ENCODE results near the gene CD36. TPM values are rescaled to one million over a fixed set of nuclear protein-coding genes. Genes with fewer than 3 reads are reported as not detected.

The CD36 gene
- total RNA-seq, 1 donor from 2014 or later = 171 TPM

- no peak for DNase-seq
Observed at GRCh38 chr7:80629023-80629422, 9.4 kb upstream of the CD36 start.

GRCh38 chr7:80630608-80631405 is 7.6 kb upstream of the CD36 start:
- no peak for DNase-seq

- no peak for DNase-seq
Observed at GRCh38 chr7:80631421-80631820, 7.0 kb upstream of the CD36 start.

GRCh38 chr7:80632139-80632538 is 6.3 kb upstream of the CD36 start:
- no peak for DNase-seq

- no peak for DNase-seq
Observed at GRCh38 chr7:80632819-80633218, 5.6 kb upstream of the CD36 start.

GRCh38 chr7:80634505-80634904 is 3.9 kb upstream of the CD36 start:
- no peak for DNase-seq

GRCh38 chr7:80635533-80635932 is 2.9 kb upstream of the CD36 start:
- no peak for DNase-seq

GRCh38 chr7:80635998-80636397 is 2.4 kb upstream of the CD36 start:
- no peak for DNase-seq

- DNase-seq = no peak
Observed at GRCh38 chr7:80636709-80637108, 1.7 kb upstream of the CD36 start.

- DNase-seq = no peak
Observed at GRCh38 chr7:80637454-80637853, 988 bp upstream of the CD36 start.

GRCh38 chr7:80639011-80639410 is 569 bp downstream of the CD36 start:
- DNase-seq = no peak

- no peak for DNase-seq
Observed at GRCh38 chr7:80640846-80641245, 2.4 kb downstream of the CD36 start.

GRCh38 chr7:80641548-80641947 is 3.1 kb downstream of the CD36 start:
- no peak for DNase-seq

- DNase-seq = no peak
Observed at GRCh38 chr7:80642871-80643270, 4.4 kb downstream of the CD36 start.

- DNase-seq = no peak
Observed at GRCh38 chr7:80643336-80643915, 5.0 kb downstream of the CD36 start.

- no peak for DNase-seq
Observed at GRCh38 chr7:80644054-80644453, 5.6 kb downstream of the CD36 start.

GRCh38 chr7:80646083-80646865 is 7.8 kb downstream of the CD36 start:
- no peak for DNase-seq

GRCh38 chr7:80647436-80647835 is 9.0 kb downstream of the CD36 start:
- DNase-seq = no peak

- no peak for DNase-seq
Observed at GRCh38 chr7:80648031-80648600, 9.7 kb downstream of the CD36 start.

- DNase-seq = no peak
Observed at GRCh38 chr7:80649011-80649410, 10.6 kb downstream of the CD36 start.

- no peak for DNase-seq
Observed at GRCh38 chr7:80650030-80650429, 11.6 kb downstream of the CD36 start.

GRCh38 chr7:80651471-80651870 is 13.0 kb downstream of the CD36 start:
- DNase-seq = no peak

GRCh38 chr7:80653244-80653643 is 14.8 kb downstream of the CD36 start:
- no peak for DNase-seq

Data from dermis blood vessel endothelial cell (primary cell).